Astrocyte of the cerebellum (primary cell): ENCODE measurements around the gene FOXC2.

Source experiments
- DNase-seq: peaks from one replicate; pipeline ENCODE4 v3.0.0-alpha.2; 2011; ENCODE audit warnings: low read depth
- H3K4me3 ChIP-seq: 2 replicates; pipeline ENCODE4 v1.5.1; 2011; ENCODE audit warnings: mild to moderate bottlenecking, low read depth, low read length, moderate library complexity
- in situ Hi-C: cut with HindIII; loops from 2 replicates; pipeline ENCODE4 v1.10.0; 2017; ENCODE audit warnings: low sequenced_read_pairs
- TF ChIP-seq, protein P1 (sequence below): IDR thresholded peaks from 2 replicates; pipeline ENCODE4 v1.5.1; 2012; ENCODE audit warnings: low read length, low read depth, moderate library complexity, mild to moderate bottlenecking; ENCODE audit errors: missing control alignments

The FOXC2 gene

DNA sequence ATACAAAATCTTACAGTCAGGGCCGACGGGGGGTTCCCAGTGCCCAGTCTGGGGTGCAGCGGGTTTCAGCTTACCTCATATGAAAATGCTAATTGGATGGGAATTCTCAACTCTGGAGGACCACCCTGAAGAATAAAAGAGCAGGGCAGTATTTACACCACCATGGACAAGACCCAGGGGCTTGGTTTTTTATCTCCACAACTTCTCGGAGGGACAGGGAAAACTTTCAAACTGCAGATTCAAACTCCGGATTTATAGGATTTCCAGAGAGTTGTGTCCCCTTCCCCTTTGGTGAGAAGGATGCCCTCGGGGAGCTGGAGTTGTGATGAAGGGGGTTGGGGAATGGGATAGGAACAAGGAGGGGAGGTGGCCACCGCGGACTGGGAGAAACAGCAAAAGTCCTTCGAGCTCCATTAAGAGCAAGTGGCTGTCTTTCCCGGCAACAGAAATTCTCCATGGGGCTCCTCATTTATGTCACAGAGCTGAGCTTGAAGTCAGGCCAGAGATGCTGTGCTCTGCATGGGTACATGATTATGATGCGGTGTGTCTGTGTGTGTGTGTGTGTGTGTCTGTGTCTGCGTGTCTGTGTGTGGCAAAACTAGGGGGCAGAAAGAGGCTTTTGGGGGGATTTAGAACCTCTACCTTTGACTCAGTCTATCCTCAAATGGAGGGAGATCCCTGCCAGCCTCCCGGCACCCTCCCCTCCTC, 27.4 kb downstream of the FOXC2 start:
- TF ChIP-seq, protein P1, sequence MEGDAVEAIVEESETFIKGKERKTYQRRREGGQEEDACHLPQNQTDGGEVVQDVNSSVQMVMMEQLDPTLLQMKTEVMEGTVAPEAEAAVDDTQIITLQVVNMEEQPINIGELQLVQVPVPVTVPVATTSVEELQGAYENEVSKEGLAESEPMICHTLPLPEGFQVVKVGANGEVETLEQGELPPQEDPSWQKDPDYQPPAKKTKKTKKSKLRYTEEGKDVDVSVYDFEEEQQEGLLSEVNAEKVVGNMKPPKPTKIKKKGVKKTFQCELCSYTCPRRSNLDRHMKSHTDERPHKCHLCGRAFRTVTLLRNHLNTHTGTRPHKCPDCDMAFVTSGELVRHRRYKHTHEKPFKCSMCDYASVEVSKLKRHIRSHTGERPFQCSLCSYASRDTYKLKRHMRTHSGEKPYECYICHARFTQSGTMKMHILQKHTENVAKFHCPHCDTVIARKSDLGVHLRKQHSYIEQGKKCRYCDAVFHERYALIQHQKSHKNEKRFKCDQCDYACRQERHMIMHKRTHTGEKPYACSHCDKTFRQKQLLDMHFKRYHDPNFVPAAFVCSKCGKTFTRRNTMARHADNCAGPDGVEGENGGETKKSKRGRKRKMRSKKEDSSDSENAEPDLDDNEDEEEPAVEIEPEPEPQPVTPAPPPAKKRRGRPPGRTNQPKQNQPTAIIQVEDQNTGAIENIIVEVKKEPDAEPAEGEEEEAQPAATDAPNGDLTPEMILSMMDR: no peak
- DNase-seq: no peak
- in situ Hi-C loops: loop anchor here (5.0 kb wide), 1 partner anchor 68 kb away; no protein-coding TSS in a partner anchor
- H3K4me3 ChIP-seq: no peak overlapping the region

DNA sequence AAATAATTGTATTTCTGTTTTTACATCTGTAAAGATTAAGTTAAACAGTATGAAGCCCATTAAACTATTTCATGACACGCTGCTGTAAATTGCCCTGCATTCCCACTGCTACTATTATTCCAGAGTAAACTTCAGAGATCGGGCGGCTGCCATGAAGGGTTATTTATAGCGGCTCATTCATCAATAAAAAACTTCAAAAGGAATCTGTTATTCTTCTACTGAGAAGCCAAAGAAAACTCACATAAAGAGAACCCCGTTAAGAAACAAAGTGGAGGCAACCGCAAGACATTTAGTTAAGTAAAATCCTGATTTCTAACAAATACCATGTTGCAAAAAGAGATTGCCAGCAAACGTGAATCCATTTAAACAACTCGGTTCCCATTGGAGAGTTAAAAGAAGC, 28.1 kb downstream of the FOXC2 start:
- DNase-seq: no peak
- in situ Hi-C loops: loop anchor here (5.0 kb wide), 1 partner anchor 68 kb away; no protein-coding TSS in a partner anchor
- TF ChIP-seq, protein P1: no peak

DNA sequence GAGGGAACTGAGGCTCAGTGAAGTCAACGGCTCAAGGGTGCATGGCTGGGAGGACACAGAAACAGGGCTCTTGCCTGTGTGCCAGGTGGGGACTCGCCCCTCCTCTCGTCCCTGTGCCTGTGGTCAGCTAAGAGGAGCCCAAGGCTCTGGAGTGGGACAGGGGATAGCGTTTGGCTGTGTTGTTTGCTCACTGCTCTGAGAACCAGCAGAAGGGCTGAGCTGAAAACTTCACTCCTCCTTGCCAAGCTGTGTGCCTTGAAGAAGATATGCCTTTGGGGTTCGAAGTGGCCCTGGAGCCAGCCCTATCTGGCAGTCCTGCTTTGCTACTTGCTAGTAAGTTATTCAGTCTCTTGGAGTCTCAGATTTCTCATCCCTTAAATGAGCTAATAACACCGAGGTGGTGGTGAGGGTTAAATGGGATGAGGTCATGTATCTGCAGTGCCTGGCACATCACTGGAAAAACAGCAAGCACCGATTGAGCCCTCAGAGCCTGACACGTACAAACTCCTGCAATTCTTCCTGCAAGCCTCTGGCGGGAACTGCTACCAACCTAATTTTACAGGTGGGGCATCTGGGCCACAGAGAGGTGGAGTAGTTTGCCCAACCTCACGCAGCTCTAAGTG, 29.5 kb downstream of the FOXC2 start:
- TF ChIP-seq, protein P1: no peak
- no peak for DNase-seq
- in situ Hi-C loops: no loop called here
- no peak overlapping the region for H3K4me3 ChIP-seq

More for the DNA sequence above, 28.1 kb downstream of the FOXC2 start:
- H3K4me3 ChIP-seq: no peak overlapping the region

DNA sequence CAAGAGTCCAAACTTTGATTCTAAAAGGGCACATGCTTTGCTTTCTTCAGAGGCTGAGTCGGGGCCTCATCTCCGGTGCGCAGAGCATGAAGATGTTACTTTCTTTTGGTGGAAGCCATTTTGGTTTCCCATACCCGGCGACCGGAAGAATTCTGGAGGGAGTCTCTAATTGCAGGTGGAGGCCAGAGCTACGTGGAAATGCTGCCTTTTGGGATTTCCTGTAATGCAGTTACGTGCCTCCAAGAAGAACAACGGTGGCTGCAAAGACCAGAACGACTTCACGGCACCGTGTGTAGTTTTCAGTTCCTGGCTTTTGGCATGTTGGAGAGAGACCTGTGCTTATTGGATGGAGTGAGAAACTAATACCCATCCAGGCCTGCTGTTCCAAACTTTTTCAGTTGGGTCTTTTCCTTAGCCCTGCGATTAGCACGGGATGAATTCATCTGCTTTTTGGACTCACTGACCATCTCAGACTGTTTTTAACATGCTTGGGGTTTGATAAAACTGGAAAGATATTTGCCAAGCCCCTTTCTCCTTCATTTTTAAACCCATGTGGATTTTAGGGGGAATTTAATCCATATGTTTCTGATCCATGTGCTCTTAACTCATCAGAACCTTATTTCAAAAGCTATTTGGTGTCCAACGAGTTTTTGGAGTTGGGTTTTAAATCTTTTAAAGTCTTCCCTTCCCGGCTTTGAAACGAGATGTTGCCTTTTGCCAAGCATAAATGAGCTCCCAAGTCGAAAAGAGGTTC, 30.7 kb downstream of the FOXC2 start:
- TF ChIP-seq, protein P1: no peak
- no peak for DNase-seq

DNA sequence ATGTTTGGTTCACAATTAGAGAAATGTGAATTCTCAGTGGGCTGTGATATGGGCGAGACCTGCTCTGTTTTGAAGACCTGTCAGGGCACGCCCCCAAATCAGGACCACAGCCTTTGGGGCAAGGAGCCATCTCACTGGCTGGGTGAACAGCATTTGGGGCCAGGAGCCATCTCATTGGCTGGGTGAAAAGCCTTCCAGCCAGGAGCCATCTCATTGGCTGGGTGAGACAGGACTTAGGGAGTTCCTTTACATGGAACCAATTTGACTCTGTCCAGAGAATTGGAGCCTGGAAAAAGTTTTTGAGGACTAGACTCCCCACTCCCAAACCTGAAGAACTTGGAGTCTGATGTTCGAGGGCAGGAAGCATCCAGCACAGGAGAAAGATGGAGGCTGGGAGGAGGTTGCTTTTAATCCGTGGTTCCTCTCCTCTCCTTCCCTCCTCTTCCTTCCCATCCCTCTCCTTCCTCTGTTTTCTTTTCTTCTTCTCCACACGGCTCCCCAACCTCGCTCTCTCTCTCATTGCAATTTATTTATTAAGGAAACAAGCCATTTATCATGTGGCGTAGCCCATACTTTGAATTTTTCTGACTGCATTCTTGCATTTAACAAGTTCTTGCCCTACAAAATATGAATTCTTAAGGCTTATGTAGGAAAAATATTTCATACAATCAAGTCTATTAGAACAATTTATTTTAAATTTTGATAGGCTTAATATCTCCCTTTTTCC, 31.4 kb downstream of the FOXC2 start:
- no peak for DNase-seq
- in situ Hi-C loops: no loop called here
- TF ChIP-seq, protein P1: no peak
- H3K4me3 ChIP-seq: no peak overlapping the region

More for the DNA sequence above, 30.7 kb downstream of the FOXC2 start:
- H3K4me3 ChIP-seq: no peak overlapping the region
- in situ Hi-C loops: no loop called here
